ENCODE measurements around the gene ACAP2.
A peak's percentile ranks its signal among the peaks of the same experiment; 100 is the strongest.

Gene ACAP2

DNA sequence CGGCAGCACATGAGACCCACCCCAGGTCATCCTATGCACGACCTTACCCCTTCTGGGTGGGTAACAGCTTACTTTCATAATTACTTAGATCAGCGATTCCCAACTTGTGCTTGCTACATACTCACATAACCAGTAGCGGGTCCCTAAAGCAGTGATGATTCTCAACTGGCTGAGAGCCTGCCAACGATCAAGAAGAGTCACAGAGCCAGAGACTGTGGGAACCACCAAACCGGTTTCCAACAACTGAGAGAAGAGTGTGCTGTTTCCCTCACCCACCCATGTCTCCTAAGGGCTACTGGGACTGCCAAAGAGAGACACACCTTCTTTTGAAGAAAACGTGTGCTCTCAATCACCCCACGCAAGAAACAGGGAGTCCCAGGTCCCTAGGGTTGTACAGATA is 159.9 kb downstream of the ACAP2 start:
- no peak for FAIRE-seq
- TF ChIP-seq POLR2A (IDR thresholded peaks at IDR 0.05; ENCODE audit: low read depth, low read length) = no peak
- TF ChIP-seq POLR2AphosphoS5 (IDR thresholded peaks at IDR 0.05; ENCODE audit: low read depth, low read length) = no peak
- no peak for TF ChIP-seq TAF1 (IDR thresholded peaks at IDR 0.05; ENCODE audit: borderline replicate concordance, low read depth, low read length)
- no peak for DNase-seq (ENCODE audit: insufficient read length)

GRCh38 chr3:195274259-195274966 is 168.4 kb downstream of the ACAP2 start:
- TF ChIP-seq POLR2A (IDR thresholded peaks at IDR 0.05; ENCODE audit: low read depth, low read length) = no peak
- no peak for TF ChIP-seq POLR2AphosphoS5 (IDR thresholded peaks at IDR 0.05; ENCODE audit: low read depth, low read length)
- no peak for TF ChIP-seq TAF1 (IDR thresholded peaks at IDR 0.05; ENCODE audit: borderline replicate concordance, low read depth, low read length)
- no peak for FAIRE-seq
- no peak for DNase-seq (ENCODE audit: insufficient read length)

GRCh38 chr3:195271410-195272243 is 171.2 kb downstream of the ACAP2 start:
- peak; percentile 82 for FAIRE-seq
- peak; percentile 78 for DNase-seq (ENCODE audit: insufficient read length)
- TF ChIP-seq POLR2A (IDR thresholded peaks at IDR 0.05; ENCODE audit: low read depth, low read length) = no peak
- TF ChIP-seq POLR2AphosphoS5 (IDR thresholded peaks at IDR 0.05; ENCODE audit: low read depth, low read length) = no peak
- no peak for TF ChIP-seq TAF1 (IDR thresholded peaks at IDR 0.05; ENCODE audit: borderline replicate concordance, low read depth, low read length)

GRCh38 chr3:195270817-195271409 is 171.9 kb downstream of the ACAP2 start, which contains the start of gene XXYLT1:
TSS of gene XXYLT1 (minus strand) at chr3:195271159. CDS start at chr3:195271058, 101 bp downstream.
- TF ChIP-seq TAF1 (IDR thresholded peaks at IDR 0.05; ENCODE audit: borderline replicate concordance, low read depth, low read length) = no peak
- 0 out of 2 replicates have a peak, but pooled peaks have one; percentile 33 for TF ChIP-seq POLR2AphosphoS5 (IDR thresholded peaks at IDR 0.05; ENCODE audit: low read depth, low read length)
- peak; percentile 36; the same call in 1 of the 2 replicates for TF ChIP-seq POLR2A (IDR thresholded peaks at IDR 0.05; ENCODE audit: low read depth, low read length)
- peak; percentile 91 for FAIRE-seq
- DNase-seq (ENCODE audit: insufficient read length) = peak; percentile 77

- DNase-seq (ENCODE audit: insufficient read length) = no peak
- TF ChIP-seq POLR2AphosphoS5 (IDR thresholded peaks at IDR 0.05; ENCODE audit: low read depth, low read length) (0 out of 2 replicates have a peak, but pooled peaks have one; percentile 0), TAF1 (IDR thresholded peaks at IDR 0.05; ENCODE audit: borderline replicate concordance, low read depth, low read length) (no peak), POLR2A (IDR thresholded peaks at IDR 0.05; ENCODE audit: low read depth, low read length) (no peak)
- FAIRE-seq = no peak
These were observed 172.6 kb downstream of the ACAP2 start for GRCh38 chr3:195270079-195270816.

DNA sequence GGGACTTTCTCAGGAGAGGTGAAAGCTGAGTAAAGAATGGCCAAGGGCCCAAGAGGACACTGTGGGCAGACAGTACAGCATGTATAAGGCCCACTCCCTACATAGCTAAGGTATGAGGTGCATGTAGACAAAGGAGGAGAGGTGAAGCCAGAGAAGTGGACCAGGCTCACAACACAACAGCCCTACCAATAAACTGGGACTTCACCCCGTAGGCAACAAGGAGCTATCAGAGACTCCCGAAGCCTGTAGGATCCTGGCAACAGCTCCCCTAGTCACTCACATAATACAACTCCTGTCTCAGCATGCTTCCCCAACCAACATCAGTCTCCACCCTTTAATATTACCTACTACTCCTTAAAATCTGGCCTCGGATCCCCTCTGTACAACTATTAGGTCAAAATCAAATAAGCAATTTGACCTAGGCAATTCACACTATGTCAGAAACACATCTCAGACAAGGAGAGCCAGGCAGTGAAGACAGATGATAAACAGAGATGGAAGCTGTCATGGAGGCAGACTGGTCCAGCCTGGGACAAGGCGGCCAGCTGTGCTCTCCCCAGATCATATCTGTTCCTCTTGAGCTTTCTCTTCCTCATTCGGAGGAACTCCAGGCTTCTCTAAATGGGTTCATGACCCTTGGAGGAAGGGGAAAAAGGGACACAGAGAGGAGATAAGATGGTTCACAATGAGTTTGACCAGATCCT is 173.3 kb downstream of the ACAP2 start:
- DNase-seq (ENCODE audit: insufficient read length) = no peak
- FAIRE-seq = no peak
- TF ChIP-seq POLR2AphosphoS5 (IDR thresholded peaks at IDR 0.05; ENCODE audit: low read depth, low read length) = no peak
- TF ChIP-seq TAF1 (IDR thresholded peaks at IDR 0.05; ENCODE audit: borderline replicate concordance, low read depth, low read length) = no peak
- no peak for TF ChIP-seq POLR2A (IDR thresholded peaks at IDR 0.05; ENCODE audit: low read depth, low read length)

DNA sequence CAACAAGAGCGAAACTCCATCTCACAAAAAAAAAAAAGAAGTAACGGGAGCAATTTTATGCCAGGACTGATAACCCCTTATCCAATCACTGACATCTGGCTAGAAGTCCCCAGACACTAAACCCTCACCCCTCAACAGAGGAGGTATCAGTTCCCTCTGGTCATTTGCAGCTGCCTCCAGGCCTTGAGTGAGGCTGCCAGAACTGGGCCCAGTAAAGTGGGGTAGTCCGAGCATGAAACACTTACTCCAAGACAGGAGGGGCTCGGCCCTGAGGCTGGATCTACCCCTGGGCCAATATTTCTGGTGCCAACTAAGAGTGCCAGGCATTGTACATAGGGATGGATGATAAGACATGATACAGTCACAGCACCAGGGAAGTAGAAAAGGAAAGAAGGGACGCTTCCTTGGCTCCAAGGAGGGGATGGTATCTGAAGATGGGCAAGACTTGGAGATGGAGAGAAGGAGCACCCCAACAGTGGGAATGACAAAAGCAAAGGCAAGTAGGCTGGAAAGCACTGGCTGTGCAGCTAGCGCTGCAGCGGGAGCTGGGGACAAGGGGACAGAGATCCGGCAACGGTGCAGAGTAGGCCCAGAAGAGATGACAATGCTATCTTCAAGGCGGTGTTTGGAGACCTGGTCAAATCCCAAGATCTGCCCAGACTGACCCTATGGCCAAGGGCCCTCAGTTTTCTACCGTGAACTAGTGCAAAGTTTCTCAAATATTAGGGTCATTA is 174.1 kb downstream of the ACAP2 start:
- FAIRE-seq = no peak

GRCh38 chr3:195267096-195267495 is 175.7 kb downstream of the ACAP2 start:
- no peak for FAIRE-seq
- TF ChIP-seq TAF1 (IDR thresholded peaks at IDR 0.05; ENCODE audit: borderline replicate concordance, low read depth, low read length) = no peak
- TF ChIP-seq POLR2A (IDR thresholded peaks at IDR 0.05; ENCODE audit: low read depth, low read length) = no peak
- no peak for TF ChIP-seq POLR2AphosphoS5 (IDR thresholded peaks at IDR 0.05; ENCODE audit: low read depth, low read length)
- no peak for DNase-seq (ENCODE audit: insufficient read length)

More for the DNA sequence above, 174.1 kb downstream of the ACAP2 start:
- no peak for TF ChIP-seq TAF1 (IDR thresholded peaks at IDR 0.05; ENCODE audit: borderline replicate concordance, low read depth, low read length)
- TF ChIP-seq POLR2A (IDR thresholded peaks at IDR 0.05; ENCODE audit: low read depth, low read length) = no peak
- TF ChIP-seq POLR2AphosphoS5 (IDR thresholded peaks at IDR 0.05; ENCODE audit: low read depth, low read length) = no peak
- DNase-seq (ENCODE audit: insufficient read length) = no peak

- FAIRE-seq (no peak), DNase-seq (ENCODE audit: insufficient read length) (no peak)
- TF ChIP-seq POLR2A (IDR thresholded peaks at IDR 0.05; ENCODE audit: low read depth, low read length) (no peak), TAF1 (IDR thresholded peaks at IDR 0.05; ENCODE audit: borderline replicate concordance, low read depth, low read length) (no peak), POLR2AphosphoS5 (IDR thresholded peaks at IDR 0.05; ENCODE audit: low read depth, low read length) (no peak)
These were observed 176.4 kb downstream of the ACAP2 start for GRCh38 chr3:195266428-195266827.

Data from GM12892 (cell line).